B cell (primary cell): ENCODE measurements around the gene MEGF11.

Experiments
- CTCF ChIP-seq: fragments of 200-600 bp; IDR thresholded peaks from one replicate; pipeline ENCODE4 v1.8.0; 2022; ENCODE audit warnings: antibody characterized with exemption, mild to moderate bottlenecking
- EZH2 ChIP-seq: IDR thresholded peaks from 2 replicates; pipeline ENCODE4 v1.6.1; 2012; ENCODE audit warnings: borderline replicate concordance, low read depth, mild to moderate bottlenecking, moderate library complexity, low read length; ENCODE audit not compliant: insufficient read depth, poor library complexity, severe bottlenecking

- TF ChIP-seq CTCF = no peak
- TF ChIP-seq EZH2 = no peak
Measured at GRCh38 chr15:66212563-66212921, 41.0 kb downstream of the MEGF11 start.
